Measurements from ENCODE around the gene CMTM4. TPM values are rescaled to one million over a fixed set of nuclear protein-coding genes. Genes with fewer than 3 reads are reported as not detected.

CMTM4 gene
- total and polyA plus RNA-seq, 2 donors (not counting 1 experiment from before 2014, with no cell fraction given): 0.06 to 0.59 TPM

DNA sequence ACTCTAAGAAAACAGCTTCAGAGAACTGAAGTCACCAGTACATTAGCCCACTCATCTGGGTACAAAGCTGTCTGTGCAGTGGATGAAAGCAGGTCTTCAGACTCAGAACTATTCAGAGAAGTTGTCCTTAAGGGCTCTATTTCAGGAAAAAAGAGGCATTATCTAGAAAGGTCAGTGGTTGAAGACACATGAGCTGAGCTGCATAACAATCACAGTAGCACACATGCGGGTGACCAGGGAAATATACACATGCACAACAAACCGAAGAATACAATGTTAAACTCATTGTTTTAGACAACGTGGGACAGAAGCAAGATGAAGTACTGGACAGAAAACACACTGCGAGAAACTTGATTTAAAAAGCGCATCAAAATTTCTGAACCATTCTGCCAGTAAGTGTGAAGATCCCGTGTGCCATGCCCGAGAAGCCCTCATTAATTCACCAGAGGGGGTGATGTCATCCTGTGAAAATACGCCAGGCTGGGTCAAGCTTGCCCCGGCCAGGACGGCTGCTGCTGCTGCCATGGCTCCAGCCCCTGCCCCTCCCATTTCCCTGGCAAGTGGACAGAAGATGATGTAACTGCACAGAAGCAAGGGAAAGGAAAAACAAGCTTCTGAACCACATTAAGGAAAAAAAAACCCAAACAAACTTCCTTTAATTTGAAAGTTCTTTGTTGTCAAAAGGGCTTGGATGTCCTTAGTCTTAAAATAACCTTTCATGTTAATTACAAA is 44.8 kb upstream of the CMTM4 start:
- POLR2A ChIA-PET: no interaction called here
- Histone ChIP-seq H3K4me1 (ENCODE audit: control insufficient read depth in 2 of 2, insufficient read depth in 2 of 2, low read length in 2 of 2) (no peaks in the 10 kb centered on the region), H3K27me3 (replicated peaks in 1 of 4; ENCODE audit: control extremely low read depth in 1 of 4, control insufficient read depth in 3 of 4, insufficient read depth in 4 of 4, low read length in 3 of 4) (no peaks in the 10 kb centered on the region), H3K79me2 (ENCODE audit: control insufficient read depth, insufficient read depth, low read length) (peaks cover 27% of the 10 kb centered on the region), H3K4me2 (replicated peaks; ENCODE audit: low read depth, low read length, poor library complexity, severe bottlenecking) (no peak overlapping the region), H3K9me3 (ENCODE audit: control extremely low read depth in 1 of 3, control insufficient read depth in 2 of 3, insufficient read depth in 1 of 3, low read length in 2 of 3) (no peaks in the 10 kb centered on the region), H3K4me3 (ENCODE audit: control extremely low read depth in 1 of 5, extremely low read depth in 1 of 5, insufficient read depth in 1 of 5, low read depth in 2 of 5, low read length in 4 of 5) (no peak overlapping the region), H4K20me1 (ENCODE audit: control insufficient read depth, insufficient read depth, low read length, poor library complexity, severe bottlenecking) (peaks cover 40% of the 10 kb centered on the region), H3K27ac (ENCODE audit: low read length in 2 of 2) (no peak overlapping the region), H2AFZ (ENCODE audit: insufficient read depth, low read depth, low read length, poor library complexity, severe bottlenecking) (no peak overlapping the region), H3K9ac (ENCODE audit: low read length) (no peak overlapping the region), H3K36me3 (replicated peaks in 1 of 2; ENCODE audit: control extremely low read depth in 1 of 2, control insufficient read depth in 1 of 2, extremely low read depth in 1 of 2, insufficient read depth in 2 of 2, low read length in 1 of 2) (peaks cover 0 to 62% of the 10 kb centered on the region in 2 experiments)
- Mint-ChIP-seq H3K4me1 (peaks cover 14% of the 10 kb centered on the region), H3K4me3 (no peak overlapping the region), H3K27me3 (no peaks in the 10 kb centered on the region), H3K9me3 (ENCODE audit: insufficient read depth) (no peaks in the 10 kb centered on the region), H3K27ac (no peak overlapping the region)
- CTCF ChIA-PET: interaction anchor here (0.6 to 2.1 kb wide), 13 partner anchors 10 to 336 kb away, joined by 3 to 8 read pairs (median 5); partner anchors contain the start of genes CMTM4 and DYNC1LI2
- ATAC-seq (ENCODE audit: low read depth) (no peak), DNase-seq (no peak)
- TF ChIP-seq EZH2 (IDR thresholded peaks at IDR 0.05; ENCODE audit: borderline replicate concordance, insufficient read depth, low read depth, low read length, poor library complexity, severe bottlenecking): no peak
- TF ChIP-seq, protein P1, sequence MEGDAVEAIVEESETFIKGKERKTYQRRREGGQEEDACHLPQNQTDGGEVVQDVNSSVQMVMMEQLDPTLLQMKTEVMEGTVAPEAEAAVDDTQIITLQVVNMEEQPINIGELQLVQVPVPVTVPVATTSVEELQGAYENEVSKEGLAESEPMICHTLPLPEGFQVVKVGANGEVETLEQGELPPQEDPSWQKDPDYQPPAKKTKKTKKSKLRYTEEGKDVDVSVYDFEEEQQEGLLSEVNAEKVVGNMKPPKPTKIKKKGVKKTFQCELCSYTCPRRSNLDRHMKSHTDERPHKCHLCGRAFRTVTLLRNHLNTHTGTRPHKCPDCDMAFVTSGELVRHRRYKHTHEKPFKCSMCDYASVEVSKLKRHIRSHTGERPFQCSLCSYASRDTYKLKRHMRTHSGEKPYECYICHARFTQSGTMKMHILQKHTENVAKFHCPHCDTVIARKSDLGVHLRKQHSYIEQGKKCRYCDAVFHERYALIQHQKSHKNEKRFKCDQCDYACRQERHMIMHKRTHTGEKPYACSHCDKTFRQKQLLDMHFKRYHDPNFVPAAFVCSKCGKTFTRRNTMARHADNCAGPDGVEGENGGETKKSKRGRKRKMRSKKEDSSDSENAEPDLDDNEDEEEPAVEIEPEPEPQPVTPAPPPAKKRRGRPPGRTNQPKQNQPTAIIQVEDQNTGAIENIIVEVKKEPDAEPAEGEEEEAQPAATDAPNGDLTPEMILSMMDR (IDR thresholded peaks at IDR 0.05): no peak
- WGBS (ENCODE audit: insufficient coverage): 91% methylated on average over 4 of the region's 10 CpGs
- intact Hi-C loops (cut with micrococcal nuclease): no loop called here

DNA sequence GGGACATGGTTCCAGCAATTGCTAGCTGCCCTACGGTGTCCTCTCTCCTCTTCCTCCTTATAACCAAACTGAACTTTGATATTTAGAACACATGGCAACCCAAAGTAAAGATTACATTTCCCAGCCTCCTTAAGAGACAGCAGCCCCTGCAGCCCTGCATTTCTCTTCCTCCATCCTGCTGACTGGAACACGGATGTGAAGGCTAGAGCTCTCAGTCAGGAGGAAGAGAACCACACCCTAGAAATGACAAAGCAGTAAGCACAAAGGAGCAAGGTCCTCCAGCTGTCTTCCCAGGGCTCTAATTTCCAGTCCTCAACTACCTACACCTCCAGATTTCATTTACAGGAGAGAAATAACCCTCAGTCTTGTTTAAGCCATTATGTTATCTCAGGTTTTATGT is 44.0 kb upstream of the CMTM4 start:
- no peak overlapping the region for H3K4me2 ChIP-seq (replicated peaks; ENCODE audit: low read depth, low read length, poor library complexity, severe bottlenecking)
- WGBS (ENCODE audit: insufficient coverage): 93% methylated on average over 2 of the region's 2 CpGs
- POLR2A ChIA-PET: no interaction called here
- H3K4me3 ChIP-seq (ENCODE audit: control extremely low read depth in 1 of 5, extremely low read depth in 1 of 5, insufficient read depth in 1 of 5, low read depth in 2 of 5, low read length in 4 of 5): no peak overlapping the region
- Mint-ChIP-seq H3K27me3 (no peaks in the 10 kb centered on the region), H3K27ac (no peak overlapping the region), H3K4me3 (no peak overlapping the region), H3K9me3 (ENCODE audit: insufficient read depth) (no peaks in the 10 kb centered on the region), H3K4me1 (peaks cover 10% of the 10 kb centered on the region)
- DNase-seq (no peak), ATAC-seq (ENCODE audit: low read depth) (no peak)
- peaks cover 0 to 66% of the 10 kb centered on the region in 2 experiments for H3K36me3 ChIP-seq (replicated peaks in 1 of 2; ENCODE audit: control extremely low read depth in 1 of 2, control insufficient read depth in 1 of 2, extremely low read depth in 1 of 2, insufficient read depth in 2 of 2, low read length in 1 of 2)
- H3K79me2 ChIP-seq (ENCODE audit: control insufficient read depth, insufficient read depth, low read length): peaks cover 22% of the 10 kb centered on the region
- no peak overlapping the region for H3K9ac ChIP-seq (ENCODE audit: low read length)
- no peaks in the 10 kb centered on the region for H3K4me1 ChIP-seq (ENCODE audit: control insufficient read depth in 2 of 2, insufficient read depth in 2 of 2, low read length in 2 of 2)
- CTCF ChIA-PET: interaction anchor here (0.9 to 2.1 kb wide), 13 partner anchors 9 to 336 kb away, joined by 3 to 8 read pairs (median 5); partner anchors contain the start of genes CMTM4 and DYNC1LI2
- no peaks in the 10 kb centered on the region for H3K27me3 ChIP-seq (replicated peaks in 1 of 4; ENCODE audit: control extremely low read depth in 1 of 4, control insufficient read depth in 3 of 4, insufficient read depth in 4 of 4, low read length in 3 of 4)
- no peak overlapping the region for H3K27ac ChIP-seq (ENCODE audit: low read length in 2 of 2)
- no peaks in the 10 kb centered on the region for H3K9me3 ChIP-seq (ENCODE audit: control extremely low read depth in 1 of 3, control insufficient read depth in 2 of 3, insufficient read depth in 1 of 3, low read length in 2 of 3)
- TF ChIP-seq, protein P1 (IDR thresholded peaks at IDR 0.05): no peak
- TF ChIP-seq EZH2 (IDR thresholded peaks at IDR 0.05; ENCODE audit: borderline replicate concordance, insufficient read depth, low read depth, low read length, poor library complexity, severe bottlenecking): no peak
- no peak overlapping the region for H2AFZ ChIP-seq (ENCODE audit: insufficient read depth, low read depth, low read length, poor library complexity, severe bottlenecking)
- peaks cover 40% of the 10 kb centered on the region for H4K20me1 ChIP-seq (ENCODE audit: control insufficient read depth, insufficient read depth, low read length, poor library complexity, severe bottlenecking)
- intact Hi-C loops (cut with micrococcal nuclease): no loop called here

Measured in B cell (primary cell).